ENCODE data around the gene PITX3.
"Not testable (repeated sequence)": the region's sequence is repeated elsewhere in the genome, so short reads cannot be mapped to it uniquely, and the experiment has no call there.

The PITX3 gene

GRCh38 chr10:102254426-102254825, 13.1 kb upstream of the PITX3 start:
- no peak for DNase-seq

DNA sequence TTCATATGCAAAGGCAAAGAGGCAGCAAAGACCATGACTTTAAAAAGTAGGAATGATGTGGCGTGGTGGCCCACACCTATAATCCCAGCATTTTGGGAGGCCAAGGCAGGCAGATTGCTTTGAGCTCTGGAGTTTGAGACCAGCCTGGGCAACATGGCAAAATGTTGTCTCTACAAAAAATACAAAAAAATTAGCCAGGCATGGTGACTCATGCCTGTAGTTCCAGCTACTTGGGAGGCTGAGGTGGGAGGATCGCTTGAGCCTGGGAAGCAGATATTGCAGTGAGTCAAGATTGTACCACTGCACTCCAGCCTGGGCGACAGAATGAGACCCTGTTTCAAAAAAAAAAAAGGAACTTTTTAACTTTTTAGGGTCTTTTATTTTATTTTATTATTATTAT, 11.2 kb upstream of the PITX3 start:
- not testable (repeated sequence) for DNase-seq

DNA sequence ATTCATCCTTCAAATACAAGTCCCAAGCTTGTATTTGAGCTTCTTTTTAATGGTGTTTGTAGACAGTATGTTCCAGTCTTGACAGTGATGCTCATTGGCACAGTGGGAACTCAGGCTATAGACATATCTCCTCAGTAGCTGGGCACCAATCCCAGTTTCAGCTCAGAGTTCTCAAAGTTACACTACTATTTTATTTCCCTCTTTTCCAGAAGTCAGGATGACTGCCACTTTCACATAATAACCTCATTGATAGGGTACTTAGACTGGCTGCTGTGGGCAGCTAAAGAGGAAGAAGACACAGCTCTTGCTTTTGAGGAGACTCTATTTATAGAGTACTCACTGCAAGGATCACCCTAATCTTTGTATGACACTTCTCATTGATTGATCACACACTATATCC, 6.4 kb upstream of the PITX3 start:
- no peak for DNase-seq

DNA sequence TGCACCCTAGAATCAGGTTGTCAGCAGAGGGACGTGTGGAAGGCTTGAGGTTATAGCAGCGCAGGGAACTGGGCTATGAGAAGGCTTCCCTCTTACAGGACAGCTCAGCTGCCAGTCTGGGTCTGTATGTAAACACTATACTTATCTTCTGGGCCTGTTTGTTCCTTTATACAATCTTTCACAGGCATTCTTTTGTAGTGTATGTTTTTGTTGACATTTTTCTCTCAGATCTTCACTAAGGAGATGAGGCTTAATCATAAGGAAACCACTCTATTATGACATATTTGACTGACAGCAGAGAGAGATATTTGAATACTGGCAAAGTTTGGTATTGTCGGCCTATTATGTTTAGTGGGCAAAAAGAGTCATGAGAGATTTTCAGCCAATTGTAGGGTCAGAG, 4.9 kb upstream of the PITX3 start:
- no peak for DNase-seq

DNA sequence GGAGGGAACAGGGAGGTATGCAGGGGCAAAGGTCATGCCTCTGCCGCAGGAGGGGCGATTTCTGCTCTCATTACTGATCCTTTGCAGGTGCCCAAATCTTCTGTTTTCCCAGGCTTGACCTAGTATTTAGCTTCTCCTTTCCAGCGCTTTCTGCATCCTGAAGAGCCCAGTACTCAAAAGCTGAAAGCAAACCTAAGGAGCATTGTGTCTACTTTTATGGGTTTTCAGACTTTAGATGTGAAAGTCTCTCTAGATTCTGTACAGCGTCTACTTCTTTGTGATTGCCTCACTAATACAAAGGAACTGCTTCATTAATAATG, 4.6 kb upstream of the PITX3 start:
- DNase-seq: no peak

DNA sequence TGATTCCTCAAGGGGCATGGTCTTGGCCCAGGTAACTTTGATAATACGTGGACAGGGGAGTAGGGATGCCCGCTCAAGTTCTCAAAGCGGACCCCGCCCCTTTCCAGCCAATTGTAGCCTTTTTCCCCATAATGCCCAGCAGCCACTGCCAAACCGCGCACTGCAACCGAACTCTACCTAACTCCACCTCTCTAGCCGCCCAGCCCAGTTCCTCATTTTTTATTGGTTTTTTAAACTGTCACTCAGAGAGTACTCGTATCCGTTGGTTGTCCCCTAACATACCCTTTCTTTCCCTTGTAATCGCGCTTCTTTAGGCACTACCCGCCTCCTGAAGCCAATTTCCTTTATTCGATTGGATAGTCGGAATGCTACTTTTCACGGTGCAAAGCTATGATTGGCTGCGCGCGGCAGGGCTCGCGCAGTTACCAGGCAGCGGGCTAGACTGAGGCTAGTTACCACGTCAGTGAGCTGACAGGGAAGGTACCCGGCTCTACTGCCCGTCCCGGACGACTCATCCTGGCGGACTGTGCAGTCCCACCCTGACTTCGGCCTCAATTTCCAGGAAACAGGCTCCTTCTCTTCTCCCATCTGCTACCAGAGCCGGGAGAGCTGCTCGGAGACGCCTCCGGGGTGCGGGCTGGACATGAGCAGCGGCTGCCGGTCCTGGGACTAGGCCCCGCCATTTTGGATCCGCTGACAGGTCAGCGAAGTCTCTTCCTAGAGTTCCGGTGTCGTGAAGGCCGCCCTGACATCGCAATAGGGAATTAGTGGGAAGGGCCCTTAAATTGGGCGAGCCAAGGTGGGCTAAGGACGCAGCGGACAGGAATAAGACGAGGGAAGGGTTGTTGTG, 4.0 kb upstream of the PITX3 start, which contains the start of gene GBF1:
TSS of gene GBF1 (plus strand) at position 451 of the 850 bp plus-strand sequence. CDS start 13,407 bp downstream, outside the sequence.
- peak; percentile 93 to 99 (median 98) for DNase-seq

DNA sequence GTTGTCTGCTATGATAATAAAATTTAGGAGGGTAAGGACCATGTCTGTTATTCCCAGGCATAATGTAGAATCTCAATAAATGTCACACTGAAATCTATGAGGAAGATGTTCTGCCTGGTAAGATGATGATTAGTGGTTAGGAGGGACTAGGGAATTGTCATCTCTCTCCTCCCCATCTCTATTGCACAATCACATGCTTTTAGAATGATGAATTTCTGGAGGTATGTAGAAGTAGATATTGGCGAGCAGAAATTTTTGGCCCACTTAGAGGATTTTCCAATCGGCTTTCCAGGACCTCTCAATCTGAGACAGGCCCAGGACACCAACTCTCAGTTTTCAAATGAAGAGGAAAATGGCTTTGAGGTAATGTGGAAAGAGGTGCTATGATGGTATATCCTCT, 2.0 kb upstream of the PITX3 start:
- no peak for DNase-seq

DNA sequence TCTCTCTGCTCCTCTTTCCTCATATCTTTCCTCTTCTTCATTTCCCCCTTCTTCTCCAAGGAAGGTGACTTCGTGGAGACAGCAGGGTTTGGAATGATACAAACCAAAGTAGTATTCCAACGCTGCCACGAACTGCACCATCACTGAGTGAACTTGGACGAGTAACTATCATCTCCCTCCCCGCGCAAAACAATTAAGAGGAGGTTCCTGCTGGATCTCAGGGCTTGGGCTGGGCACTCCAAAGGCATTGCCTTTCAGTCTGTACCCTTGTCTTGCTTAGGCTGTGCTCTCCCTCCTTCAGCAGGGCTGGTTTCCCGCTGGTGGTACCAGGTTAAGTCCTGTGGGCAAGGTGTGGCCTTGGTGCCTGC, 790 bp upstream of the PITX3 start:
- peak in 1 of 3 experiments; percentile 38 for DNase-seq

DNA sequence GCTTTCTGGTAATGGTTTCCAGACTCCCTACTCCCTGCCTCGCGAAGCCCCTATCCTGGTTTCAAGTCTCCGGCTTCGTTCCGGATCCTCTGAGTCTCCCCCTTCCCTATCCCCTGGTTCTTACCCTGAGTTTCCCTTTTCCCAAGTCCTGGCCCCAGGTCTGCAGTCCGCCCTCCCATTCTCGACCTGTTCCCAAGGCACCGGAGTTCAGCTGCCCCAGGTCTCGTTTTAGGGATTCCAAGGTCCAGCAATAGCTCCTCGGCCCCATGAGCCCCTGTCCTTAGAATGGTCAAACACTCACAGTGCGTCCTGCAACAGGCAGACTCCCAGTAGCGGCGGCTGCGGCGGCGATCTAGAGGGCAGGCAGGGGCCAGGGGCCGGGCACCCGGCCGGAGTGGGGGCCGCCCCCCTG, 274 bp downstream of the PITX3 start:
- DNase-seq: no peak

GRCh38 chr10:102240467-102241031, 763 bp downstream of the PITX3 start:
- DNase-seq: no peak

GRCh38 chr10:102237711-102238252, 3.5 kb downstream of the PITX3 start:
- DNase-seq: no peak

- DNase-seq: no peak
These were observed 5.3 kb downstream of the PITX3 start for GRCh38 chr10:102236006-102236405.

- no peak for DNase-seq
These were observed 5.8 kb downstream of the PITX3 start for GRCh38 chr10:102235598-102235920.

DNA sequence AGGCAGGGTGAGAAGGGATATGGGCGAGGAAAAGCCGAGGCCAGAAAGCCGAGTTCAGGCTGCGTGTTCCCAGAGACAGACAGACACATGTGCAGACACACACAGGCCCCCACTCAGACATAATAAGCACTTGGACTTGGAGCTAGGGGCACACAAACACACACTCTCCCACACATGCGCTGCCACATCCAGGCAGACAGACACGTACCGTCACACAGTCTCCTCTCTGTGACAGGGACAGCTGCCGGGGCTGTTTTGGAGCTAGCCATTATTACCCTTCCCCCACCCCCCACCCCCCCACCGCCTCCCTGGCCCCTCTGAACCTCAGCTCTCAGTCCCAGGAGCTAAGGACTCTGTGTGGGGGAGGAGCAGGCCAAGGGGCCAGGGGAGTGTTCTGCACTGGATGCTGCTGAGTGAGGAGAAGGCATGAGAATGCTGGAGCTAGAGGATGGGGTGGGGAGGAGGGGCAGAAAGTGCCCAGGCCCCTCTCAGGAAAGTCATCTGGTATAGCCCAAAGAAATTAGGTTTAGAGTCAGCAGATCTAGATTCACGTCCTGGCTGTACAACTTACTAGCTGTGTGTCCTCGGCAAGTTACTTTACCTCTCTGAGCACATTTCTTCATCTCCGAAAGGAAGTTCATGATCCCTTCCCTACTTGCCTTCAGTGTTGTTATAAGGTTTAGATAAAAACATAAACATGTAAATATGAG, 6.3 kb downstream of the PITX3 start:
- DNase-seq: no peak

- no peak for DNase-seq
These were observed 7.3 kb downstream of the PITX3 start for GRCh38 chr10:102233997-102234396.

- DNase-seq: peak; percentile 9 to 49 (median 40)
These were observed 9.7 kb downstream of the PITX3 start for GRCh38 chr10:102231357-102232318.

- peak; percentile 11 to 64 (median 63) for DNase-seq
These were observed 10.4 kb downstream of the PITX3 start for GRCh38 chr10:102230861-102231356.

- DNase-seq: peak; percentile 39 to 78 (median 68)
These were observed 10.9 kb downstream of the PITX3 start for GRCh38 chr10:102230264-102230860.

- DNase-seq: peak; percentile 65 to 77 (median 69)
These were observed 11.5 kb downstream of the PITX3 start for GRCh38 chr10:102229810-102230263.

- DNase-seq: no peak
These were observed 14.3 kb downstream of the PITX3 start for GRCh38 chr10:102227050-102227449.

DNA sequence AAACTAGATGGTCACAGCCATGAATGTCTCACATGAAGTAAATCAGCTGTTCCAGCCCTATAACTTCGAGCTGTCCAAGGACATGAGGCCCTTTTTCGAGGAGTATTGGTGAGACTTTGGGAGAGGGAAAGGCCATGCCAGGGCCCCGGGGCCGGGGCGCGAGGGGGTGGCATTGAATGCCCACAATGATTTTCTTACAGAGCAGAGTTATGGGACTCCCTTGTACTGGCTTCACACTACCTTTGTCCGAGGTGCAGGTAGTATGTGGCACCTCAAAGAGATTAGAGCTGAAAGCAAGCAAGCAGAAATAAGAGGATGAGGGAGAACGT, 14.8 kb downstream of the PITX3 start:
- DNase-seq: no peak
